GM21528 (cell line): ENCODE results near the gene DHFR.

ENCODE experiments used
- ATAC-seq: cut with Tn5 transposase; IDR thresholded peaks from one replicate; pipeline ENCODE4 v1.9.1; 2021; ENCODE audit warnings: mild to moderate bottlenecking, moderate library complexity; ENCODE audit not compliant: unreplicated experiment, low FRiP score

Gene DHFR

GRCh38 chr5:80656425-80656824 lies 1.6 kb upstream of the DHFR start:
- ATAC-seq: no peak

GRCh38 chr5:80655231-80655774 lies 520 bp upstream of the DHFR start:
- ATAC-seq: no peak

- ATAC-seq: no peak
Observed at GRCh38 chr5:80654054-80654390, 761 bp downstream of the DHFR start.

GRCh38 chr5:80653502-80653901 lies 1.3 kb downstream of the DHFR start:
- no peak for ATAC-seq

- no peak for ATAC-seq
Observed at GRCh38 chr5:80646926-80647325, 7.9 kb downstream of the DHFR start.

- no peak for ATAC-seq
Observed at GRCh38 chr5:80644900-80645299, 9.9 kb downstream of the DHFR start.

GRCh38 chr5:80641353-80641752 lies 13.4 kb downstream of the DHFR start:
- ATAC-seq: no peak

GRCh38 chr5:80634193-80634592 lies 20.6 kb downstream of the DHFR start:
- ATAC-seq: no peak

GRCh38 chr5:80632700-80633099 lies 22.1 kb downstream of the DHFR start:
- no peak for ATAC-seq

GRCh38 chr5:80631278-80632259 lies 23.2 kb downstream of the DHFR start:
- ATAC-seq: no peak

- ATAC-seq: no peak
Observed at GRCh38 chr5:80629281-80629680, 25.5 kb downstream of the DHFR start.

- ATAC-seq: no peak
Observed at GRCh38 chr5:80625230-80625629, 29.6 kb downstream of the DHFR start.

GRCh38 chr5:80623999-80624398 lies 30.8 kb downstream of the DHFR start:
- no peak for ATAC-seq

- ATAC-seq: no peak
Observed at GRCh38 chr5:80622756-80623155, 32.0 kb downstream of the DHFR start.

- no peak for ATAC-seq
Observed at GRCh38 chr5:80620211-80620610, 34.6 kb downstream of the DHFR start.

- no peak for ATAC-seq
Observed at GRCh38 chr5:80619086-80619485, 35.7 kb downstream of the DHFR start.

- no peak for ATAC-seq
Observed at GRCh38 chr5:80618438-80618837, 36.3 kb downstream of the DHFR start.

GRCh38 chr5:80615266-80615914 lies 39.4 kb downstream of the DHFR start:
- ATAC-seq: no peak

GRCh38 chr5:80609692-80610091 lies 45.1 kb downstream of the DHFR start:
- no peak for ATAC-seq

- ATAC-seq: no peak
Observed at GRCh38 chr5:80608731-80609130, 46.1 kb downstream of the DHFR start.

- no peak for ATAC-seq
Observed at GRCh38 chr5:80607832-80608231, 47.0 kb downstream of the DHFR start.

GRCh38 chr5:80607343-80607742 lies 47.4 kb downstream of the DHFR start:
- no peak for ATAC-seq
